Activated effector memory CD4-positive, alpha-beta T cell treated with anti-CD3 and anti-CD28 coated beads, Interleukin-2, amount 50 U/mL, for 16 hours (primary cell): ENCODE data around the gene DMRTA1.
"Not testable (repeated sequence)": the region's sequence is repeated elsewhere in the genome, so short reads cannot be mapped to it uniquely, and the experiment has no call there.

Experiments used
- DNase-seq: peaks from one replicate; pipeline ENCODE4 v3.0.0-alpha.2; 2020

DMRTA1 gene

GRCh38 chr9:22446589-22446949, at the start of gene DMRTA1:
DMRTA1 (plus strand) TSS chr9:22446824; CDS start chr9:22447066, 242 bp downstream.
- DNase-seq = no peak

GRCh38 chr9:22401671-22402070, 45.0 kb upstream of the DMRTA1 start:
- DNase-seq = no peak

- DNase-seq = no peak
These were observed 40.6 kb upstream of the DMRTA1 start for GRCh38 chr9:22405869-22406659.

GRCh38 chr9:22413884-22414283, 32.7 kb upstream of the DMRTA1 start:
- no peak for DNase-seq

- no peak for DNase-seq
These were observed 30.5 kb upstream of the DMRTA1 start for GRCh38 chr9:22415941-22416691.

GRCh38 chr9:22416692-22417060, 29.9 kb upstream of the DMRTA1 start:
- no peak for DNase-seq

- no peak for DNase-seq
These were observed 23.1 kb upstream of the DMRTA1 start for GRCh38 chr9:22423566-22423965.

- DNase-seq = no peak
These were observed 22.0 kb upstream of the DMRTA1 start for GRCh38 chr9:22424616-22425015.

- no peak for DNase-seq
These were observed 21.1 kb upstream of the DMRTA1 start for GRCh38 chr9:22425551-22425950.

- no peak for DNase-seq
These were observed 19.3 kb upstream of the DMRTA1 start for GRCh38 chr9:22427226-22427880.

GRCh38 chr9:22433691-22434090, 12.9 kb upstream of the DMRTA1 start:
- no peak for DNase-seq

- DNase-seq = not testable (repeated sequence)
These were observed 11.4 kb upstream of the DMRTA1 start for GRCh38 chr9:22435252-22435651.

- not testable (repeated sequence) for DNase-seq
These were observed 9.1 kb upstream of the DMRTA1 start for GRCh38 chr9:22437461-22438067.

- DNase-seq = no peak
These were observed 5.8 kb upstream of the DMRTA1 start for GRCh38 chr9:22440841-22441240.

- peak; percentile 74 for DNase-seq
These were observed 460 bp downstream of the DMRTA1 start for GRCh38 chr9:22446950-22447617.

GRCh38 chr9:22447618-22448305, 1.1 kb downstream of the DMRTA1 start:
- no peak for DNase-seq

GRCh38 chr9:22449719-22450118, 3.1 kb downstream of the DMRTA1 start:
- DNase-seq = no peak

- peak; percentile 77 for DNase-seq
These were observed 5.9 kb downstream of the DMRTA1 start for GRCh38 chr9:22452415-22453010.

GRCh38 chr9:22454016-22454415, 7.4 kb downstream of the DMRTA1 start:
- no peak for DNase-seq

- no peak for DNase-seq
These were observed 8.6 kb downstream of the DMRTA1 start for GRCh38 chr9:22455181-22455580.

GRCh38 chr9:22457448-22457847, 10.8 kb downstream of the DMRTA1 start:
- no peak for DNase-seq

- no peak for DNase-seq
These were observed 16.6 kb downstream of the DMRTA1 start for GRCh38 chr9:22463205-22463604.
